WI38 (cell line): ENCODE measurements around the gene NKIRAS1.
"Not testable (repeated sequence)": the region's sequence is repeated elsewhere in the genome, so short reads cannot be mapped to it uniquely, and the experiment has no call there.

ENCODE experiments used
- H3K4me3 ChIP-seq: 2 replicates; pipeline ENCODE4 v1.5.1; 2011; ENCODE audit warnings: low read depth, mild to moderate bottlenecking, control low read depth, low read length
- TF ChIP-seq, protein P1 (sequence below): IDR thresholded peaks from 2 replicates; pipeline ENCODE4 v1.5.1; 2012; ENCODE audit warnings: low read depth, mild to moderate bottlenecking, control low read depth, low read length

NKIRAS1 gene

GRCh38 chr3:23916152-23916885 lies 471 bp downstream of the NKIRAS1 start:
- TF ChIP-seq, protein P1, sequence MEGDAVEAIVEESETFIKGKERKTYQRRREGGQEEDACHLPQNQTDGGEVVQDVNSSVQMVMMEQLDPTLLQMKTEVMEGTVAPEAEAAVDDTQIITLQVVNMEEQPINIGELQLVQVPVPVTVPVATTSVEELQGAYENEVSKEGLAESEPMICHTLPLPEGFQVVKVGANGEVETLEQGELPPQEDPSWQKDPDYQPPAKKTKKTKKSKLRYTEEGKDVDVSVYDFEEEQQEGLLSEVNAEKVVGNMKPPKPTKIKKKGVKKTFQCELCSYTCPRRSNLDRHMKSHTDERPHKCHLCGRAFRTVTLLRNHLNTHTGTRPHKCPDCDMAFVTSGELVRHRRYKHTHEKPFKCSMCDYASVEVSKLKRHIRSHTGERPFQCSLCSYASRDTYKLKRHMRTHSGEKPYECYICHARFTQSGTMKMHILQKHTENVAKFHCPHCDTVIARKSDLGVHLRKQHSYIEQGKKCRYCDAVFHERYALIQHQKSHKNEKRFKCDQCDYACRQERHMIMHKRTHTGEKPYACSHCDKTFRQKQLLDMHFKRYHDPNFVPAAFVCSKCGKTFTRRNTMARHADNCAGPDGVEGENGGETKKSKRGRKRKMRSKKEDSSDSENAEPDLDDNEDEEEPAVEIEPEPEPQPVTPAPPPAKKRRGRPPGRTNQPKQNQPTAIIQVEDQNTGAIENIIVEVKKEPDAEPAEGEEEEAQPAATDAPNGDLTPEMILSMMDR: no peak
- H3K4me3 ChIP-seq: peak overlapping the region; percentile 94

- TF ChIP-seq, protein P1: no peak
These were observed 1.2 kb downstream of the NKIRAS1 start for GRCh38 chr3:23915537-23916108.

GRCh38 chr3:23913873-23914743 lies 2.7 kb downstream of the NKIRAS1 start:
- H3K4me3 ChIP-seq: no peak overlapping the region
- TF ChIP-seq, protein P1: no peak

More at GRCh38 chr3:23915537-23916108, 1.2 kb downstream of the NKIRAS1 start:
- H3K4me3 ChIP-seq: peak overlapping the region; percentile 94

DNA sequence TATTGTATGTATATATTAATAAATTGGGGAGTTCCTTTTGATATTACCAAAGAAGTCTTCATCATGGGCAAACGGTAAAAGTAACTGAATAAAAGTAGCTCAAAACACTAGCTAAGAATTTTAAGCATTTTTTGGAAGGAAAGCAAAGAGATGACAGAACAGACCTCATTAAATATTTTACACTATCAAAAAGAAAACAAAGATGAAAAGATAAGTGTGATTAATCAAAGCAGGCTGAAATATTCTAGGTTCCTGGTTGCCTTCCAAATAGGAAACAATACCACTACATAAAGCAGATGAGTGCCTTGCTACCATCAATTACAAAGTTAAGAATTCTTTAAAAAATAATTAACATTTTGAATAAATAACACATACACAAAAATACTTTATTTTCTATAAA lies 3.6 kb downstream of the NKIRAS1 start:
- H3K4me3 ChIP-seq: no peak overlapping the region
- TF ChIP-seq, protein P1: no peak

GRCh38 chr3:23912335-23912734 lies 4.5 kb downstream of the NKIRAS1 start:
- H3K4me3 ChIP-seq: not testable (repeated sequence)

DNA sequence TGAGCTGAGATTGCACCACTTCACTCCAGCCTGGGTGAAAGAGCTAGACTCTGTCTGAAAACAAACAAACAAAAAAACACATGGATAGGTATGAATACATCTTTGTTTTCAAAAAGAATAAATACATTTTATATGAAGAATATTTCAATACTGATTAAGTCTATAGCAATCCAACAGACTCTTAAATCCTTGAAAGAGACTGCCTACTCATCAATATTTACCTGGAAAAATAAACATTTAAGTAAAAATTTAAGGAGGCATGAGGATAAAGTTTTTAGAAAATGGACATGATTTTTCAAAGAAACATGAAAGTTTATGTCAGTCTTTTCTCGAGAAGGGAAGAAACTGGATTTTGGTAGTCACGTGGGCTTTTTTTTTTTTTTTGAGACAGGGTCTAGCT lies 5.4 kb downstream of the NKIRAS1 start:
- no peak overlapping the region for H3K4me3 ChIP-seq
- TF ChIP-seq, protein P1: no peak

DNA sequence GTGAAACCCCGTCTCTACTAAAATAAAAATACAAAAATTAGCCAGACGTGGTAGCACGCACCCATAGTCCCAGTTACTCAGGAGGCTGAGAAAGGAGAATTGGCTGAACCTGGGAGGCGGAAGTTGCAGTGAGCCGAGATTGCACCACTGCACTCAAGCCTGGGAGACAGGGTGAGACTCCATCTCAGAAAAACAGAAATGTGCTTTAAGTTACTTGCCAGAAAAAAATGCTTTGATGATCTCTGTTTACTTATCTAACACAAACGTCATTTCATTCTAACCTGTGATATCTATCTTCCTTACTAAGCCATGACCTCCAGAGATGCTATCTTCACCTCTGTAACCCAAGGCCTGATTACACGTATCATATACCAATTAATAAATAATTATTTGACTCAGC lies 7.4 kb downstream of the NKIRAS1 start:
- TF ChIP-seq, protein P1: no peak

More for the DNA sequence above, 7.4 kb downstream of the NKIRAS1 start:
- no peak overlapping the region for H3K4me3 ChIP-seq
